Loucy (cell line): ENCODE data around the gene SYNE3.

Experiments used
- H2AFZ ChIP-seq: fragments of 200-600 bp; sonication (generic); 2 replicates; pipeline ENCODE4 v1.6.0; 2016; ENCODE audit warnings: antibody characterized with exemption, mild to moderate bottlenecking, low read length, moderate library complexity
- H3F3A ChIP-seq: fragments of 200-600 bp; 2 replicates; pipeline ENCODE4 v1.6.0; 2016; ENCODE audit warnings: antibody characterized with exemption, low read depth, mild to moderate bottlenecking
- H3K27me3 ChIP-seq: fragments of 200-600 bp; sonication (generic); 2 replicates; pipeline ENCODE4 v1.6.1; 2014; ENCODE audit warnings: low read length, mild to moderate bottlenecking; ENCODE audit not compliant: insufficient read depth, poor library complexity, severe bottlenecking
- H3K36me3 ChIP-seq: fragments of 200-600 bp; sonication (generic); 2 replicates; pipeline ENCODE4 v1.6.1; 2016; ENCODE audit warnings: low read length; ENCODE audit not compliant: insufficient read depth
- H3K4me1 ChIP-seq: fragments of 200-600 bp; sonication (generic); 2 replicates; pipeline ENCODE4 v1.5.1; 2014; ENCODE audit warnings: low read length, mild to moderate bottlenecking; ENCODE audit not compliant: insufficient read depth, poor library complexity, severe bottlenecking
- H3K4me2 ChIP-seq: fragments of 200-600 bp; sonication (generic); 2 replicates; pipeline ENCODE4 v1.6.0; 2014; ENCODE audit warnings: antibody characterized with exemption, low read length, low read depth, mild to moderate bottlenecking; ENCODE audit not compliant: poor library complexity, severe bottlenecking
- H3K4me3 ChIP-seq: fragments of 200-600 bp; sonication (generic); 2 replicates; pipeline ENCODE4 v1.5.1; 2014; ENCODE audit warnings: low read length, mild to moderate bottlenecking, mixed read lengths; ENCODE audit not compliant: poor library complexity, severe bottlenecking
- H3K79me2 ChIP-seq: fragments of 200-600 bp; sonication (generic); 2 replicates; pipeline ENCODE4 v1.6.1; 2014; ENCODE audit warnings: low read length; ENCODE audit not compliant: insufficient read depth
- H3K9ac ChIP-seq: fragments of 200-600 bp; sonication (generic); 2 replicates; pipeline ENCODE4 v1.6.0; 2014; ENCODE audit warnings: mild to moderate bottlenecking, low read depth, low read length, moderate library complexity; ENCODE audit not compliant: poor library complexity, severe bottlenecking
- H3K9me2 ChIP-seq: fragments of 200-600 bp; sonication (generic); replicated peaks from 2 replicates; pipeline ENCODE4 v1.6.1; 2016; ENCODE audit warnings: low read depth, low read length, mixed read lengths
- H3K9me3 ChIP-seq: fragments of 200-600 bp; sonication (generic); 2 replicates; pipeline ENCODE4 v1.6.1; 2014; ENCODE audit warnings: mild to moderate bottlenecking, antibody characterized with exemption, low read length, low read depth; ENCODE audit not compliant: insufficient read depth
- H4K20me1 ChIP-seq: fragments of 200-600 bp; sonication (generic); 2 replicates; pipeline ENCODE4 v1.6.0; 2014; ENCODE audit warnings: antibody characterized with exemption, low read length, mild to moderate bottlenecking; ENCODE audit not compliant: insufficient read depth, poor library complexity, severe bottlenecking
- EZH2phosphoT487 ChIP-seq: fragments of 200-600 bp; IDR thresholded peaks from 2 replicates; pipeline ENCODE4 v1.6.1; 2018; ENCODE audit warnings: antibody characterized with exemption, mild to moderate bottlenecking, moderate library complexity, borderline replicate concordance
- TF ChIP-seq, protein P1 (sequence below): fragments of 200-600 bp; sonication (generic); conservative IDR thresholded peaks from 2 replicates; pipeline ENCODE4 v1.5.1; 2014; ENCODE audit warnings: mild to moderate bottlenecking, antibody characterized with exemption, low read length

SYNE3 gene

DNA sequence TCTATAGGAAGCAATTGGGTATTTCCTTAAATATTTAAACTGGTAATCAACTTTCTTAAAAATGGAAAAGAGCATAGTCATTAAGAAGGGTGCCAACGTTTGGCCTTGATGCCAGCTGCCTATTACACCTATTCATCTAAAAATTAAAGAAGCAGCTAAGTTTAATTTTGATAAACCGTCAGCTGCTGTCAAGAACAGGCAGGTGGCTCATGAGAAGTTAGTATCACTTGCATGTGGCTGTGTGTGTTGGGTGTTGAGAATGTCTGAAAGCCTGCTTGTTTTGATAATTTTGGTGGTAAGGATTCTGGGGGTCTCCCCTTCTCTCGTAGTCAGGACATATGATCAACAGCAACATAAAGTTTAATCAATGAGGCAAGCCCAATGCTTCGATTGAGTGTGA is 24.9 kb upstream of the SYNE3 start:
- Histone ChIP-seq H4K20me1 (peaks cover 64% of the 10 kb centered on the region), H3K4me1 (peaks cover 61% of the 10 kb centered on the region), H2AFZ (no peak overlapping the region), H3K9ac (peak overlapping the region; percentile 25), H3K4me2 (peak overlapping the region; percentile 52), H3F3A (no peaks in the 10 kb centered on the region), H3K9me2 (no peaks in the 10 kb centered on the region), H3K79me2 (peaks cover 87% of the 10 kb centered on the region), H3K36me3 (peaks cover 26% of the 10 kb centered on the region; the same call in 1 of the 2 replicates), H3K4me3 (peak overlapping the region; percentile 45), H3K9me3 (no peaks in the 10 kb centered on the region), H3K27me3 (no peaks in the 10 kb centered on the region)
- TF ChIP-seq EZH2phosphoT487 = no peak
- TF ChIP-seq, protein P1, sequence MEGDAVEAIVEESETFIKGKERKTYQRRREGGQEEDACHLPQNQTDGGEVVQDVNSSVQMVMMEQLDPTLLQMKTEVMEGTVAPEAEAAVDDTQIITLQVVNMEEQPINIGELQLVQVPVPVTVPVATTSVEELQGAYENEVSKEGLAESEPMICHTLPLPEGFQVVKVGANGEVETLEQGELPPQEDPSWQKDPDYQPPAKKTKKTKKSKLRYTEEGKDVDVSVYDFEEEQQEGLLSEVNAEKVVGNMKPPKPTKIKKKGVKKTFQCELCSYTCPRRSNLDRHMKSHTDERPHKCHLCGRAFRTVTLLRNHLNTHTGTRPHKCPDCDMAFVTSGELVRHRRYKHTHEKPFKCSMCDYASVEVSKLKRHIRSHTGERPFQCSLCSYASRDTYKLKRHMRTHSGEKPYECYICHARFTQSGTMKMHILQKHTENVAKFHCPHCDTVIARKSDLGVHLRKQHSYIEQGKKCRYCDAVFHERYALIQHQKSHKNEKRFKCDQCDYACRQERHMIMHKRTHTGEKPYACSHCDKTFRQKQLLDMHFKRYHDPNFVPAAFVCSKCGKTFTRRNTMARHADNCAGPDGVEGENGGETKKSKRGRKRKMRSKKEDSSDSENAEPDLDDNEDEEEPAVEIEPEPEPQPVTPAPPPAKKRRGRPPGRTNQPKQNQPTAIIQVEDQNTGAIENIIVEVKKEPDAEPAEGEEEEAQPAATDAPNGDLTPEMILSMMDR = no peak

DNA sequence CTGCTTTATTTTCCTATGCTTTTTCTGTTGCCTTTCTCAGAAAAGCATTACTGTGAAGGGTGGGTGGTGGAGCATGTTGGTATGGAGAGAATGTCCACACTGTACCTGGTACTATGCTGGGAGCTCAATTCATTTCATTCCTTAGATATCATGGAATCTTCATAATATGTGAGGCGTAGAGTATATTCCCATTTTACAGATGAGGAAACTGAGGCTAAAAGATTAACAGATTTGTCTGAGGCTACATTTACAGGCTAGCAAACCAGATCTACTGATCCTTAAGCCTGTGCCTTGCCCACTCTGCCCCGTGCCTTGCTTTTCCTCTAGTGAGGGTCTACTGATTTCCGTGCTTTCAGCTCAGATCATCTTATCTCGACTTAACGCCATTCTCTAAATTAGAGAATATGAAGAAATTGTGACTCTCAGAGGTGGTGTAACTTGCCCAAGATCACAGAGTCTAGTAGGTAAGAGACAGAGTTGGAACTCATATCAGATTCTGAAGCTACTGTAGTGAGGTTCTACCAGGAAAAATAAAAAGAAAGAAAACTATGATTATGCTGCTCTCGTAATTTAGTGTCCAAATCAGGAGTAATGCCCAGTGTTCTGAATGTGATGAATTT is 23.9 kb upstream of the SYNE3 start:
- Histone ChIP-seq H3K9ac (peak overlapping the region; percentile 25), H3K79me2 (peaks cover 97% of the 10 kb centered on the region), H3K27me3 (no peaks in the 10 kb centered on the region), H3K4me2 (peak overlapping the region; percentile 52), H3F3A (no peaks in the 10 kb centered on the region), H4K20me1 (peaks cover 74% of the 10 kb centered on the region), H3K9me3 (no peaks in the 10 kb centered on the region), H2AFZ (no peak overlapping the region), H3K9me2 (no peaks in the 10 kb centered on the region), H3K36me3 (peaks cover 16% of the 10 kb centered on the region; the same call in 1 of the 2 replicates), H3K4me3 (peak overlapping the region; percentile 45), H3K4me1 (peaks cover 67% of the 10 kb centered on the region)
- TF ChIP-seq, protein P1 = no peak
- no peak for TF ChIP-seq EZH2phosphoT487

DNA sequence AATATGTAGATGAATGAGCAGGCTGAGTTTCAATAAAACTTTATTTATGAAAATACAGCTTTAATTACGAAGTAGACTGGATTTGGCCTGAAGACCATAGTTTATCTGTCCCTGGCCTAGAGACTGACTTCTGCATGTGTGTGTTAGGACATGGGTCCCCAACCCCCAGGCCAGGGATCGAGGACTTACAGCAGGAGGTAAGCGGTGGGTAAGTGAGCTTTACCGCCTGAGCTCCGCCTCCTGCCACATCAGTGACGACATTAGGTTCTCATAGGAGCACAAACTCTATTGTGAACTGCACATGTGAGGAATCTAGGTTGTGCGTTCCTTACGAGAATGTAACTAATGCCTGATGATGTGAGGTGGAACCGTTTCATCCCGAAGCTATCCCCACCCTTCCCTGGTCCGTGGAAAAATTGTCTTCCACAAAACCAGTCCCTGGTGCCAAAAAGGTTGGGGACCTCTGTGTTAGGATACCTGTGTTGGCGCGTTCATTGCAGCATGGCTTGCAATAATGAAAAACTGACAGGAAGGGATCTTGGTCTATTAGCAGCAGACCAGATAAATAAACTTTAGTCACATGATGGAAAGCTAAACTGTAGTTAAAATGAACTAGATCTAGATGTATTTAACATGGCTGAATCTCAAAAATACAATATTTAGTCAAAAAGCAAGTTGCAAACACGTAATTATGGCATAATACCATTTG is 22.5 kb upstream of the SYNE3 start:
- Histone ChIP-seq H3K79me2 (peaks cover 93% of the 10 kb centered on the region), H2AFZ (no peak overlapping the region), H4K20me1 (peaks cover 76% of the 10 kb centered on the region), H3K36me3 (peaks cover 2% of the 10 kb centered on the region; the same call in 1 of the 2 replicates), H3K9ac (peak overlapping the region; percentile 93), H3F3A (no peaks in the 10 kb centered on the region), H3K27me3 (no peaks in the 10 kb centered on the region), H3K4me3 (peak overlapping the region; percentile 81), H3K9me2 (no peaks in the 10 kb centered on the region), H3K4me1 (peaks cover 67% of the 10 kb centered on the region), H3K9me3 (no peaks in the 10 kb centered on the region), H3K4me2 (peak overlapping the region; percentile 93)
- no peak for TF ChIP-seq EZH2phosphoT487
- TF ChIP-seq, protein P1 = no peak
